Parathyroid adenoma (tissue), 2 donors: ENCODE measurements around the gene KLF7.

ENCODE experiments used
- H2AFZ ChIP-seq: fragments of 300-600 bp; sonication (generic); one replicate; pipeline ENCODE4 v1.7.0; 2017; ENCODE audit warnings: antibody characterized with exemption, mild to moderate bottlenecking
- H3K27ac ChIP-seq: fragments of 300-600 bp; sonication (generic); one replicate; pipeline ENCODE4 v1.7.0; 2017
- H3K27me3 ChIP-seq: fragments of 300-600 bp; sonication (generic); one replicate; pipeline ENCODE4 v1.7.0; 2017; ENCODE audit warnings: low read length; ENCODE audit not compliant: control insufficient read depth, insufficient read depth
- H3K36me3 ChIP-seq: fragments of 300-600 bp; sonication (generic); one replicate; pipeline ENCODE4 v1.7.0; 2017; ENCODE audit warnings: low read length; ENCODE audit not compliant: control insufficient read depth, insufficient read depth
- H3K4me1 ChIP-seq: fragments of 300-600 bp; sonication (generic); one replicate; pipeline ENCODE4 v1.7.0; 2017; ENCODE audit warnings: control low read depth
- H3K4me2 ChIP-seq: fragments of 300-600 bp; sonication (generic); one replicate; pipeline ENCODE4 v1.7.0; 2017; ENCODE audit warnings: low read length
- H3K4me3 ChIP-seq: fragments of 300-600 bp; sonication (generic); one replicate; pipeline ENCODE4 v1.7.0; 2017; ENCODE audit warnings: low read depth, low read length
- H3K79me2 ChIP-seq: fragments of 300-600 bp; sonication (generic); one replicate; pipeline ENCODE4 v1.7.0; 2017; ENCODE audit warnings: control low read depth
- H3K9ac ChIP-seq: fragments of 300-600 bp; sonication (generic); one replicate; pipeline ENCODE4 v1.7.0; 2017; ENCODE audit warnings: mild to moderate bottlenecking
- H3K9me3 ChIP-seq: fragments of 300-600 bp; sonication (generic); one replicate; pipeline ENCODE4 v1.7.0; 2017; ENCODE audit warnings: low read length; ENCODE audit not compliant: control insufficient read depth
- TF ChIP-seq, protein P1 (sequence below): fragments of 300-600 bp; sonication (generic); IDR thresholded peaks from one replicate; pipeline ENCODE4 v1.7.0; 2017; ENCODE audit warnings: antibody characterized with exemption, mild to moderate bottlenecking
- donor health status: primary hyperparathyroidism.

Gene KLF7

DNA sequence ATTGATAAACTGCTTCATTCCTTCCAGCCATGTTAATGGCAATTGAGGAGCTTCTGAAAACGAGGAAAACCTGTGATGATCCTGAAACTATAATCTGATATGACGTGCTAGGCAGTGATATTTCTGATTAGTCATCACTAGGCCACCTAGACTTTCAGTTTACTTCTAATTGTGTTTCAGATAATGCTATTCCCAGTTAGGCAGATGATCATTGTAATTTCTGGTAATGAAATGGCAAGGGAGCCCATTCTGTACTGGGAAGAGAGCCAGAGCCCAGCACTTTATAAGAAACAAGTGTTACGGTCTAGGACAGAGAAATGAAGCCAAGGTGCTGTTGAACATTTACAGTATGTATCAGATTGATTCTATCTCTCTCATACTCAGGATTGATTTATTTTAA lies 120.2 kb downstream of the KLF7 start:
- Histone ChIP-seq H3K4me2 (no peak overlapping the region), H3K4me1 (no peaks in the 10 kb centered on the region), H2AFZ (no peak overlapping the region), H3K27me3 (no peaks in the 10 kb centered on the region), H3K27ac (no peak overlapping the region), H3K9ac (no peak overlapping the region), H3K4me3 (no peak overlapping the region), H3K36me3 (no peaks in the 10 kb centered on the region), H3K9me3 (no peaks in the 10 kb centered on the region), H3K79me2 (no peaks in the 10 kb centered on the region)
- TF ChIP-seq, protein P1, sequence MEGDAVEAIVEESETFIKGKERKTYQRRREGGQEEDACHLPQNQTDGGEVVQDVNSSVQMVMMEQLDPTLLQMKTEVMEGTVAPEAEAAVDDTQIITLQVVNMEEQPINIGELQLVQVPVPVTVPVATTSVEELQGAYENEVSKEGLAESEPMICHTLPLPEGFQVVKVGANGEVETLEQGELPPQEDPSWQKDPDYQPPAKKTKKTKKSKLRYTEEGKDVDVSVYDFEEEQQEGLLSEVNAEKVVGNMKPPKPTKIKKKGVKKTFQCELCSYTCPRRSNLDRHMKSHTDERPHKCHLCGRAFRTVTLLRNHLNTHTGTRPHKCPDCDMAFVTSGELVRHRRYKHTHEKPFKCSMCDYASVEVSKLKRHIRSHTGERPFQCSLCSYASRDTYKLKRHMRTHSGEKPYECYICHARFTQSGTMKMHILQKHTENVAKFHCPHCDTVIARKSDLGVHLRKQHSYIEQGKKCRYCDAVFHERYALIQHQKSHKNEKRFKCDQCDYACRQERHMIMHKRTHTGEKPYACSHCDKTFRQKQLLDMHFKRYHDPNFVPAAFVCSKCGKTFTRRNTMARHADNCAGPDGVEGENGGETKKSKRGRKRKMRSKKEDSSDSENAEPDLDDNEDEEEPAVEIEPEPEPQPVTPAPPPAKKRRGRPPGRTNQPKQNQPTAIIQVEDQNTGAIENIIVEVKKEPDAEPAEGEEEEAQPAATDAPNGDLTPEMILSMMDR: no peak

DNA sequence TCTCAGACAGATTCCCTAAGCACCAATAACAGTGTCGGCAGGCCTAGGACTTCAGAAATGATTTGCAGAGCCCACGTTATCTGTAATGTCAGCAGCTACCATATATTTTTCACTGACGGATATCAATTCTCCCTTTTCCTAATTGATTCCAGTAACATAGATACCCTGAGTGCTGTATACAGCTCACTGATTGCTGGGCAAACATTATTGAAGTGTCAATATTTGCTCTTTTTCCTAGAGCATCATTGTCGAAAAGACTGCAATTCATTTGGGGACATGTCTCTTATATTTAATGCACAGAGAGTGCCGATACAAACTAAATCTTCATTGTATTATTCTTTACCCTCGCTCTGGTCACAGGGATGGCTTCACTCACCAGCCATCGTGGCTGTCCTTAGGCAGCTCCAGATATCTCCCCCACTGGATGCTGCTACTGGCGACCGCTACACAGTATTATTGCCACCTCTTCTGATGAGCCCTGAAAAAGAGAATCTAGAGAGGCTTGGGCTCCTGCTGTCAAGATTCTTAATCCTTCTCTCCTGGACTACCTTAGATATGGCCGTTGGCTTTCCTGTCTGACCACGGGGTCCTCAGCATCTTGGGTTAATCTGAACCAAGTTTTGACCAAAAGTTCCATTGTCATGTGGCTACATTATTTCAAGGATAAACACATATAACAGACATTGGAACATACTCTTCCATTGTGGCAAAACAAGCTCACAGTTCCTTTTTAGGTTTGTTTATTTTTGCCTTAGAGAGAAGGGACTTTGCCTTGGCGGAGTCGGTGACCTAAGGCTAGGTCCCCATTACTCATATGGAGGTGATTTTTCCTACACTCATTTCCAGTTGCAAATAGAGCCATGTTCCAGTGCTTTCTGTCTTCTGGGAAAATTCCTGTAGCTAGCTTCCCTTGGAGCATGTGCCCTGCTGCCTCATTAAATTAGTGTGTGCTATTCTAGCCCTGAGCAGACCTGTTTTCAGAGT lies 121.1 kb downstream of the KLF7 start:
- Histone ChIP-seq H3K27me3 (no peaks in the 10 kb centered on the region), H3K4me1 (no peaks in the 10 kb centered on the region), H3K4me3 (no peak overlapping the region), H3K9me3 (no peaks in the 10 kb centered on the region), H3K27ac (no peak overlapping the region), H3K9ac (no peak overlapping the region), H2AFZ (no peak overlapping the region), H3K36me3 (no peaks in the 10 kb centered on the region), H3K4me2 (no peak overlapping the region), H3K79me2 (no peaks in the 10 kb centered on the region)
- TF ChIP-seq, protein P1: no peak

DNA sequence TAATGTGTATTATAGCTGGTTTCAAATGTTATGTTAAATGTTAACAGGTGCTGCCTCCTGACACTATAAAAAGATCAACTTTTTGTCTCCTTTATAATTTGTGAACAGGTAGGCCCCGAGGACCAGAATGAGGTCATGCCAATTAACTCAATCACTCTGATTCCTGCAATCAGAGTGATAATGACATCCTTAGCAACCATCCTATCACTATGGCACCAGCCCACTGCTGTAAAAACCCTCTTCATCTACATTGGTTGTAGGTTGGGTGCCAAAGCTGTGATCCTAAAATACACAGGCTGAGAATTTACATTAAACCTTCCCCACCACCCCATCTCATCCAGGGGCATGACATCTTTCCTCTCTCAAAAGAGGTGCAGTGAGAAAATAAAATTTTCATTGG lies 122.9 kb downstream of the KLF7 start:
- Histone ChIP-seq H3K4me2 (no peak overlapping the region), H3K27ac (no peak overlapping the region), H3K79me2 (no peaks in the 10 kb centered on the region), H3K4me3 (no peak overlapping the region), H3K9me3 (no peaks in the 10 kb centered on the region), H3K36me3 (no peaks in the 10 kb centered on the region), H2AFZ (no peak overlapping the region), H3K27me3 (no peaks in the 10 kb centered on the region), H3K9ac (no peak overlapping the region), H3K4me1 (no peaks in the 10 kb centered on the region)
- TF ChIP-seq, protein P1: no peak

DNA sequence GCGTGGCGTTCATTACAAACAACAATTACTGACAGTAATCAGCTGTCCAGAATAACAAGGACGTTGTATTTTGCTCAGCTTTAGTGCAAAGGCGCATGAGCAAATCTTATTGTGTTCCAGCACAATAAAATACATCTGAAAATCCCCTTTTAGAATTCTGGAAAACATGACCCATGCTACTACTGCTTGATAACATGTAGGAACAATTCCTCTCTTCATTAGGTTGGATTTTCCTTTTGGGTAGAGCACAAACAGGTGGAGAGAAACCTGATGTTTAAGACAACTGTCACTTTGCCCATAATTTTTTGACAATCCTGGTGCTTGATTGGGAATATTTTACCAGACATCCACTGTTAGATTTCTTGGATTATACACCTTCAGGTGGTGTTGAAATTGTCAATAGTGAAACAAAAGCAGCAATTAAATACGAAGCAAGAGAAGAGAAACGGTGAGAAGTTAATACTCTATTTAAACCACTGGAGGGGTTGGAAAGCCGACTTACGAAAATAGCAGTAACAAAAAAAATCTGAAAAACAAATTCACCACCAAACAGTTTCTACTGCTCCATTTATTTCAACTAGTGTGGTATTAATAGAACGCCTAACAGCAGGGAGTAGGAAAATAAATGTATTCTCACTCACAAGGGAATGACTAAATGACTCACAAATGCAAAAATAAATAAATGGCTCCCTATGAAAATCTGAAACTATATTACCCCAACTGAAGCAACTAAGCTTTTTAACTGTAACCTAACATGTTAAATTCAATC lies 123.8 kb downstream of the KLF7 start:
- Histone ChIP-seq H3K27me3 (no peaks in the 10 kb centered on the region), H3K9me3 (no peaks in the 10 kb centered on the region), H3K4me2 (no peak overlapping the region), H3K79me2 (no peaks in the 10 kb centered on the region), H3K27ac (no peak overlapping the region), H3K9ac (no peak overlapping the region), H3K36me3 (no peaks in the 10 kb centered on the region), H3K4me3 (no peak overlapping the region), H3K4me1 (no peaks in the 10 kb centered on the region), H2AFZ (no peak overlapping the region)
- TF ChIP-seq, protein P1: no peak
